GM21576 (cell line): ENCODE results near the gene MS4A14.
"Not testable (repeated sequence)": the region's sequence is repeated elsewhere in the genome, so short reads cannot be mapped to it uniquely, and the experiment has no call there.

Experiments used
- ATAC-seq: cut with Tn5 transposase; IDR thresholded peaks from one replicate; pipeline ENCODE4 v1.9.1; 2021; ENCODE audit warnings: mild to moderate bottlenecking, moderate library complexity; ENCODE audit not compliant: unreplicated experiment

Gene MS4A14

GRCh38 chr11:60378354-60378753 is 17.9 kb upstream of the MS4A14 start, which contains the start of gene MS4A7:
Gene MS4A7, plus strand, starts transcription at chr11:60378532. Its CDS starts 4,610 bp downstream, at chr11:60383142.
- peak; percentile 93 for ATAC-seq

GRCh38 chr11:60389279-60389910 is 6.9 kb upstream of the MS4A14 start:
- peak; percentile 93 for ATAC-seq

GRCh38 chr11:60390419-60390818 is 5.8 kb upstream of the MS4A14 start:
- no peak for ATAC-seq

GRCh38 chr11:60392361-60392760 is 3.9 kb upstream of the MS4A14 start:
- ATAC-seq = no peak

GRCh38 chr11:60393016-60393415 is 3.2 kb upstream of the MS4A14 start:
- ATAC-seq = no peak

GRCh38 chr11:60394666-60395380 is 1.4 kb upstream of the MS4A14 start:
- no peak for ATAC-seq

GRCh38 chr11:60396799-60397198 is 540 bp downstream of the MS4A14 start:
- ATAC-seq = peak; percentile 83

- ATAC-seq = no peak
Measured at GRCh38 chr11:60420015-60420414, 23.8 kb downstream of the MS4A14 start.

- ATAC-seq = no peak
Measured at GRCh38 chr11:60422609-60423008, 26.4 kb downstream of the MS4A14 start.

- no peak for ATAC-seq
Measured at GRCh38 chr11:60428517-60428916, 32.3 kb downstream of the MS4A14 start.

GRCh38 chr11:60429272-60429671 is 33.0 kb downstream of the MS4A14 start, which contains the start of gene MS4A5:
Gene MS4A5, plus strand, starts transcription at chr11:60429572. Its CDS starts 103 bp downstream, at chr11:60429675.
- ATAC-seq = no peak

- ATAC-seq = no peak
Measured at GRCh38 chr11:60431251-60431650, 35.0 kb downstream of the MS4A14 start.

- no peak for ATAC-seq
Measured at GRCh38 chr11:60433401-60433800, 37.1 kb downstream of the MS4A14 start.

- ATAC-seq = no peak
Measured at GRCh38 chr11:60447070-60447469, 50.8 kb downstream of the MS4A14 start.

GRCh38 chr11:60447846-60448245 is 51.6 kb downstream of the MS4A14 start:
- ATAC-seq = no peak

- ATAC-seq = not testable (repeated sequence)
Measured at GRCh38 chr11:60451185-60451584, 54.9 kb downstream of the MS4A14 start.

GRCh38 chr11:60454212-60454611 is 58.0 kb downstream of the MS4A14 start:
- ATAC-seq = no peak

GRCh38 chr11:60455531-60456042 is 59.3 kb downstream of the MS4A14 start, which contains the start of gene MS4A1:
Gene MS4A1, plus strand, starts transcription at chr11:60455847. Its CDS starts 6,528 bp downstream, at chr11:60462375.
- peak; percentile 85 for ATAC-seq

- ATAC-seq = peak; percentile 35
Measured at GRCh38 chr11:60457576-60457975, 61.3 kb downstream of the MS4A14 start.

GRCh38 chr11:60459345-60459744 is 63.1 kb downstream of the MS4A14 start:
- ATAC-seq = no peak
